Breast epithelium (tissue), 4 donors: ENCODE measurements around the gene GPR37L1. TPM values are rescaled to one million over a fixed set of nuclear protein-coding genes. Genes with fewer than 3 reads are reported as not detected.

Source experiments
- DNase-seq, 2 donors: peaks; one replicate each; pipeline ENCODE4 v3.0.0-alpha.2; 2019; ENCODE audit warnings: low spot score in 2 of 2
- H3K27ac ChIP-seq, 2 donors: fragments of 200-600 bp; sonication (generic) in 1 of 2; one replicate each; pipeline ENCODE4 v1.5.1; 2016 to 2019; ENCODE audit warnings: mild to moderate bottlenecking in 1 of 2
- H3K27me3 ChIP-seq, 2 donors: fragments of 200-600 bp; sonication (generic) in 1 of 2; one replicate each; pipeline versions ENCODE4 v1.5.1 to v1.6.0; 2017 to 2019; ENCODE audit warnings: control low read depth in 1 of 2, mild to moderate bottlenecking in 1 of 2
- H3K36me3 ChIP-seq: fragments of 200-600 bp; one replicate; pipeline ENCODE4 v1.5.1; 2019
- H3K4me1 ChIP-seq, 2 donors: fragments of 200-600 bp; sonication (generic); one replicate each; pipeline ENCODE4 v1.5.1; 2016 to 2019; ENCODE audit warnings: control low read depth in 1 of 2
- H3K4me3 ChIP-seq, 3 donors: fragments of 200-600 bp; sonication (generic); 1 replicate in 2 of 3; 2 replicates in 1 of 3; pipeline ENCODE4 v1.5.1; 2016 to 2019; ENCODE audit warnings: mild to moderate bottlenecking in 3 of 3, moderate library complexity in 2 of 3
- H3K9me3 ChIP-seq, 2 donors: fragments of 200-600 bp; sonication (generic) in 1 of 2; one replicate each; pipeline ENCODE4 v1.5.1; 2016 to 2019; ENCODE audit warnings: control low read depth in 1 of 2
- POLR2A ChIP-seq: fragments of 450-650 bp; IDR thresholded peaks from one replicate; pipeline ENCODE4 v1.6.1; 2016; ENCODE audit warnings: antibody characterized with exemption, mild to moderate bottlenecking, moderate library complexity
- POLR2AphosphoS5 ChIP-seq, 3 donors: sonication (generic); formaldehyde crosslinking; IDR thresholded peaks; one replicate each; pipeline ENCODE4 v1.6.1; 2017; ENCODE audit warnings: antibody characterized with exemption in 3 of 3
- intact Hi-C: fragments of 100-400 bp; cut with DNase I; formaldehyde crosslinking; loops from one replicate; pipeline ENCODE4 v1.15.1; 2023; ENCODE audit warnings: low total_unique reads
- total RNA-seq, 3 donors: library from RNA; depleted of rRNA; stranded (reverse); fragments of >200 nt; gene quantifications; one replicate each; pipeline ENCODE4 v1.1.0, GENCODE V29; 2016
- TF ChIP-seq, protein P1 (sequence below), 3 donors: fragments of 450-650 bp; IDR thresholded peaks; one replicate each; pipeline ENCODE4 v1.5.1; 2016 to 2017; ENCODE audit warnings: antibody characterized with exemption in 3 of 3, mild to moderate bottlenecking in 3 of 3, moderate library complexity in 3 of 3

Gene GPR37L1
- total RNA-seq, 3 donors from 2014 or later = not detected

GRCh38 chr1:202121006-202121405 lies 1.7 kb upstream of the GPR37L1 start:
- Histone ChIP-seq H3K4me1 (no peaks in the 10 kb centered on the region), H3K27me3 (no peaks in the 10 kb centered on the region), H3K4me3 (no peak overlapping the region), H3K36me3 (no peaks in the 10 kb centered on the region), H3K9me3 (no peaks in the 10 kb centered on the region), H3K27ac (no peak overlapping the region)
- intact Hi-C loops = no loop called here
- DNase-seq = no peak
- TF ChIP-seq POLR2A (no peak), POLR2AphosphoS5 (IDR thresholded peaks at IDR 0.05) (no peak)
- TF ChIP-seq, protein P1, sequence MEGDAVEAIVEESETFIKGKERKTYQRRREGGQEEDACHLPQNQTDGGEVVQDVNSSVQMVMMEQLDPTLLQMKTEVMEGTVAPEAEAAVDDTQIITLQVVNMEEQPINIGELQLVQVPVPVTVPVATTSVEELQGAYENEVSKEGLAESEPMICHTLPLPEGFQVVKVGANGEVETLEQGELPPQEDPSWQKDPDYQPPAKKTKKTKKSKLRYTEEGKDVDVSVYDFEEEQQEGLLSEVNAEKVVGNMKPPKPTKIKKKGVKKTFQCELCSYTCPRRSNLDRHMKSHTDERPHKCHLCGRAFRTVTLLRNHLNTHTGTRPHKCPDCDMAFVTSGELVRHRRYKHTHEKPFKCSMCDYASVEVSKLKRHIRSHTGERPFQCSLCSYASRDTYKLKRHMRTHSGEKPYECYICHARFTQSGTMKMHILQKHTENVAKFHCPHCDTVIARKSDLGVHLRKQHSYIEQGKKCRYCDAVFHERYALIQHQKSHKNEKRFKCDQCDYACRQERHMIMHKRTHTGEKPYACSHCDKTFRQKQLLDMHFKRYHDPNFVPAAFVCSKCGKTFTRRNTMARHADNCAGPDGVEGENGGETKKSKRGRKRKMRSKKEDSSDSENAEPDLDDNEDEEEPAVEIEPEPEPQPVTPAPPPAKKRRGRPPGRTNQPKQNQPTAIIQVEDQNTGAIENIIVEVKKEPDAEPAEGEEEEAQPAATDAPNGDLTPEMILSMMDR (IDR thresholded peaks at IDR 0.05) = no peak

- Histone ChIP-seq H3K4me1 (no peaks in the 10 kb centered on the region), H3K9me3 (no peaks in the 10 kb centered on the region), H3K27ac (no peak overlapping the region), H3K27me3 (no peaks in the 10 kb centered on the region), H3K36me3 (no peaks in the 10 kb centered on the region), H3K4me3 (no peak overlapping the region)
- TF ChIP-seq POLR2AphosphoS5 (IDR thresholded peaks at IDR 0.05) = no peak
- no peak for TF ChIP-seq POLR2A
- TF ChIP-seq, protein P1 (IDR thresholded peaks at IDR 0.05) = no peak
- DNase-seq = no peak
- intact Hi-C loops = no loop called here
Measured at GRCh38 chr1:202123336-202123813, 658 bp downstream of the GPR37L1 start.

GRCh38 chr1:202124142-202124541 lies 1.4 kb downstream of the GPR37L1 start:
- TF ChIP-seq, protein P1 (IDR thresholded peaks at IDR 0.05) = no peak
- TF ChIP-seq POLR2A (no peak), POLR2AphosphoS5 (IDR thresholded peaks at IDR 0.05) (no peak)
- DNase-seq = no peak

DNA sequence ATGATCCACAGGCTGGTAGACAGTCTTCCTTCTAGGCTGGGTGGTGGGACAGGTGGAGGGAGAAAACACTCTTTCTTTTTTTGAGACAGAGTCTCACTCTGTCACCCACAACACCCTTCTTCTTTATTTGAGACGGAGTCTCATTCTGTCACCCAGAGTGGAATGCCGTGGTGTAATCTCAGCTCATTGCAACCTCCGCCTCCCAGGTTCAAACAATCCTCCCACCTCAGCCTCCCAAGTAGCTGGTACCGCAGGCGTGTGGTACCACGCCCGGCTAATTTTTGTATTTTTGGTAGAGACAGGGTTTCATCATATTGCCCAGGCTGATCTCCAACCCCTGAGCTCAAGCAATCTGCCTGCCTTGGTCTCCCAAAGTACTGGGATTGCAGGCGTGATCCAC lies 2.9 kb downstream of the GPR37L1 start:
- no peak overlapping the region for H3K27ac ChIP-seq
- no peak for DNase-seq
- no peaks in the 10 kb centered on the region for H3K27me3 ChIP-seq
- peaks cover 6 to 7% of the 10 kb centered on the region in 2 donors for H3K4me1 ChIP-seq
- TF ChIP-seq, protein P1 (IDR thresholded peaks at IDR 0.05) = no peak
- TF ChIP-seq POLR2AphosphoS5 (IDR thresholded peaks at IDR 0.05) (no peak), POLR2A (no peak)
- H3K36me3 ChIP-seq = no peaks in the 10 kb centered on the region
- H3K9me3 ChIP-seq = no peaks in the 10 kb centered on the region
- intact Hi-C loops = no loop called here
- H3K4me3 ChIP-seq = no peak overlapping the region

More at GRCh38 chr1:202124142-202124541, 1.4 kb downstream of the GPR37L1 start:
- H3K36me3 ChIP-seq = no peaks in the 10 kb centered on the region
- H3K27me3 ChIP-seq = no peaks in the 10 kb centered on the region
- H3K9me3 ChIP-seq = no peaks in the 10 kb centered on the region
- H3K4me1 ChIP-seq = no peaks in the 10 kb centered on the region
- intact Hi-C loops = no loop called here
- no peak overlapping the region for H3K4me3 ChIP-seq
- no peak overlapping the region for H3K27ac ChIP-seq

DNA sequence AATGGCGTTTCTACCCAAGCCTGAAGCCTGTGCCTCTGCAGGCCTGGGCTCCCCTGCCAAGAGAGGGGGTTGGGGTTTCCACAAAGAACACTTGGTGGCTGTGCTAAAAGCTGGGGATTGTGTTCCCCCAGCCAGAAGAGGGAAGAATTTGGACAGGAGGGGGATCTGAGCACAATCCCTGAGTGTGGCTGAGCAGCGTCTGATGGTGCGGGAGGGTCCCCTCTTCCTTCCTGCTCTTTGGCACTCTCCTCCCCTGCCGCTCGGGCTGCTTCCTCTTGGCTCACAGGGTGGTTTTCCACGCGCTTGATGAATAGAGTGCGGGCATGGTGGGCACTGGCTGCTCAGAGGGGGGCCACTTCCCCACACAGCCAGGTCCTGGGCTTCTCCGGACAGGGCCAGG lies 3.7 kb downstream of the GPR37L1 start:
- peaks cover 7 to 9% of the 10 kb centered on the region in 2 donors for H3K4me1 ChIP-seq
- intact Hi-C loops = no loop called here

More for the DNA sequence above, 3.7 kb downstream of the GPR37L1 start:
- H3K27ac ChIP-seq = peak overlapping the region in 1 of 2 donors; percentile 48
- H3K36me3 ChIP-seq = no peaks in the 10 kb centered on the region
- H3K4me3 ChIP-seq = no peak overlapping the region
- TF ChIP-seq, protein P1 (IDR thresholded peaks at IDR 0.05) = no peak
- TF ChIP-seq POLR2AphosphoS5 (IDR thresholded peaks at IDR 0.05) (no peak), POLR2A (no peak)
- H3K9me3 ChIP-seq = no peaks in the 10 kb centered on the region
- DNase-seq = no peak
- no peaks in the 10 kb centered on the region for H3K27me3 ChIP-seq
